ENCODE measurements around the gene EXTL1. TPM values are rescaled to one million over a fixed set of nuclear protein-coding genes. Genes with fewer than 3 reads are reported as not detected.
A peak's percentile ranks its signal among the peaks of the same experiment; 100 is the strongest.
"Not testable (repeated sequence)": the region's sequence is repeated elsewhere in the genome, so short reads cannot be mapped to it uniquely, and the experiment has no call there.

The EXTL1 gene
- total RNA-seq, result not detected

GRCh38 chr1:26021647-26022403 lies at the start of gene EXTL1:
Gene EXTL1, plus strand, starts transcription at chr1:26021775. Its CDS starts 872 bp downstream, at chr1:26022647.
- no peaks in the 10 kb centered on the region for H3K36me3 Mint-ChIP-seq (ENCODE audit: insufficient read depth in 2 of 2)
- H3K27ac Mint-ChIP-seq, result no peak within 1 kb of the TSS
- peaks cover 17% of the 10 kb centered on the region for H3K4me1 Mint-ChIP-seq (ENCODE audit: low read depth)
- no peak for DNase-seq
- no peak for ATAC-seq (replicated peaks in 1 of 2)
- H3K27me3 Mint-ChIP-seq (ENCODE audit: low read depth), result no peaks in the 10 kb centered on the region
- no peaks in the 10 kb centered on the region for H3K9me3 Mint-ChIP-seq
- H3K4me3 Mint-ChIP-seq, result no peak within 1 kb of the TSS

GRCh38 chr1:25971811-25972180 lies 49.8 kb upstream of the EXTL1 start:
- Mint-ChIP-seq H3K4me1 (ENCODE audit: low read depth) (peaks cover 35% of the 10 kb centered on the region), H3K4me3 (peak overlapping the region; percentile 8 to 45), H3K9me3 (no peaks in the 10 kb centered on the region), H3K36me3 (ENCODE audit: insufficient read depth in 2 of 2) (peaks cover 3 to 6% of the 10 kb centered on the region in 2 donors), H3K27me3 (ENCODE audit: low read depth) (no peaks in the 10 kb centered on the region), H3K27ac (peak overlapping the region; percentile 51)
- no peak for DNase-seq
- ATAC-seq (replicated peaks in 1 of 2), result peak; percentile 56 to 63

GRCh38 chr1:25973610-25974321 lies 47.8 kb upstream of the EXTL1 start:
- no peak for DNase-seq
- H3K36me3 Mint-ChIP-seq (ENCODE audit: insufficient read depth in 2 of 2), result no peaks in the 10 kb centered on the region
- peak overlapping the region; percentile 14 for H3K27ac Mint-ChIP-seq
- H3K9me3 Mint-ChIP-seq, result no peaks in the 10 kb centered on the region
- ATAC-seq (replicated peaks in 1 of 2), result no peak
- H3K4me3 Mint-ChIP-seq, result no peak overlapping the region
- H3K27me3 Mint-ChIP-seq (ENCODE audit: low read depth), result no peaks in the 10 kb centered on the region
- peaks cover 26% of the 10 kb centered on the region for H3K4me1 Mint-ChIP-seq (ENCODE audit: low read depth)

- peaks cover 3% of the 10 kb centered on the region for H3K4me1 Mint-ChIP-seq (ENCODE audit: low read depth)
- H3K27me3 Mint-ChIP-seq (ENCODE audit: low read depth), result no peaks in the 10 kb centered on the region
- DNase-seq (no peak), ATAC-seq (replicated peaks in 1 of 2) (no peak)
- H3K9me3 Mint-ChIP-seq, result no peaks in the 10 kb centered on the region
- H3K4me3 Mint-ChIP-seq, result no peak overlapping the region
- no peak overlapping the region for H3K27ac Mint-ChIP-seq
- peaks cover 0 to 7% of the 10 kb centered on the region in 2 donors for H3K36me3 Mint-ChIP-seq (ENCODE audit: insufficient read depth in 2 of 2)
Measured at GRCh38 chr1:25977801-25978200, 43.8 kb upstream of the EXTL1 start.

GRCh38 chr1:25978403-25978802 lies 43.2 kb upstream of the EXTL1 start:
- DNase-seq, result no peak
- ATAC-seq (replicated peaks in 1 of 2), result no peak
- no peak overlapping the region for H3K27ac Mint-ChIP-seq
- no peaks in the 10 kb centered on the region for H3K9me3 Mint-ChIP-seq
- H3K4me1 Mint-ChIP-seq (ENCODE audit: low read depth), result no peaks in the 10 kb centered on the region
- no peak overlapping the region for H3K4me3 Mint-ChIP-seq
- peaks cover 0 to 9% of the 10 kb centered on the region in 2 donors for H3K36me3 Mint-ChIP-seq (ENCODE audit: insufficient read depth in 2 of 2)
- no peaks in the 10 kb centered on the region for H3K27me3 Mint-ChIP-seq (ENCODE audit: low read depth)

- no peaks in the 10 kb centered on the region for H3K9me3 Mint-ChIP-seq
- H3K36me3 Mint-ChIP-seq (ENCODE audit: insufficient read depth in 2 of 2), result peaks cover 0 to 9% of the 10 kb centered on the region in 2 donors
- no peaks in the 10 kb centered on the region for H3K27me3 Mint-ChIP-seq (ENCODE audit: low read depth)
- no peaks in the 10 kb centered on the region for H3K4me1 Mint-ChIP-seq (ENCODE audit: low read depth)
- ATAC-seq (replicated peaks in 1 of 2) (no peak), DNase-seq (no peak)
- H3K4me3 Mint-ChIP-seq, result no peak overlapping the region
- H3K27ac Mint-ChIP-seq, result no peak overlapping the region
Measured at GRCh38 chr1:25979210-25979609, 42.4 kb upstream of the EXTL1 start.

GRCh38 chr1:25985171-25985570 lies 36.4 kb upstream of the EXTL1 start:
- DNase-seq, result no peak
- H3K4me1 Mint-ChIP-seq (ENCODE audit: low read depth), result peaks cover 35% of the 10 kb centered on the region
- no peak overlapping the region for H3K4me3 Mint-ChIP-seq
- no peak overlapping the region for H3K27ac Mint-ChIP-seq
- ATAC-seq (replicated peaks in 1 of 2), result no peak
- H3K36me3 Mint-ChIP-seq (ENCODE audit: insufficient read depth in 2 of 2), result peaks cover 0 to 19% of the 10 kb centered on the region in 2 donors
- no peaks in the 10 kb centered on the region for H3K9me3 Mint-ChIP-seq
- H3K27me3 Mint-ChIP-seq (ENCODE audit: low read depth), result no peaks in the 10 kb centered on the region

GRCh38 chr1:25985670-25986069 lies 35.9 kb upstream of the EXTL1 start:
- Mint-ChIP-seq H3K27ac (no peak overlapping the region), H3K4me1 (ENCODE audit: low read depth) (peaks cover 40% of the 10 kb centered on the region), H3K27me3 (ENCODE audit: low read depth) (no peaks in the 10 kb centered on the region), H3K4me3 (no peak overlapping the region), H3K9me3 (no peaks in the 10 kb centered on the region), H3K36me3 (ENCODE audit: insufficient read depth in 2 of 2) (peaks cover 0 to 19% of the 10 kb centered on the region in 2 donors)
- no peak for ATAC-seq (replicated peaks in 1 of 2)
- no peak for DNase-seq

- Mint-ChIP-seq H3K36me3 (ENCODE audit: insufficient read depth in 2 of 2) (peaks cover 0 to 18% of the 10 kb centered on the region in 2 donors), H3K4me1 (ENCODE audit: low read depth) (peaks cover 47% of the 10 kb centered on the region)
- not testable (repeated sequence) for DNase-seq; ATAC-seq (replicated peaks in 1 of 2); H3K27me3 Mint-ChIP-seq (ENCODE audit: low read depth); H3K27ac Mint-ChIP-seq; H3K4me3 Mint-ChIP-seq; H3K9me3 Mint-ChIP-seq
Measured at GRCh38 chr1:25986773-25987172, 34.8 kb upstream of the EXTL1 start.

- H3K36me3 Mint-ChIP-seq (ENCODE audit: insufficient read depth in 2 of 2), result peaks cover 0 to 11% of the 10 kb centered on the region in 2 donors
- no peaks in the 10 kb centered on the region for H3K27me3 Mint-ChIP-seq (ENCODE audit: low read depth)
- peaks cover 56% of the 10 kb centered on the region for H3K4me1 Mint-ChIP-seq (ENCODE audit: low read depth)
- no peak for DNase-seq
- no peak overlapping the region for H3K4me3 Mint-ChIP-seq
- H3K9me3 Mint-ChIP-seq, result no peaks in the 10 kb centered on the region
- no peak for ATAC-seq (replicated peaks in 1 of 2)
- H3K27ac Mint-ChIP-seq, result no peak overlapping the region
Measured at GRCh38 chr1:25987951-25988350, 33.6 kb upstream of the EXTL1 start.

- peaks cover 0 to 12% of the 10 kb centered on the region in 2 donors for H3K36me3 Mint-ChIP-seq (ENCODE audit: insufficient read depth in 2 of 2)
Measured at GRCh38 chr1:25989440-25990234, 31.9 kb upstream of the EXTL1 start.

GRCh38 chr1:25990251-25990650 lies 31.3 kb upstream of the EXTL1 start:
- no peaks in the 10 kb centered on the region for H3K27me3 Mint-ChIP-seq (ENCODE audit: low read depth)
- H3K4me1 Mint-ChIP-seq (ENCODE audit: low read depth), result peaks cover 66% of the 10 kb centered on the region
- H3K4me3 Mint-ChIP-seq, result peak overlapping the region; percentile 73 to 81

More at GRCh38 chr1:25989440-25990234, 31.9 kb upstream of the EXTL1 start:
- H3K27me3 Mint-ChIP-seq (ENCODE audit: low read depth), result no peaks in the 10 kb centered on the region
- peaks cover 66% of the 10 kb centered on the region for H3K4me1 Mint-ChIP-seq (ENCODE audit: low read depth)
- H3K4me3 Mint-ChIP-seq, result peak overlapping the region; percentile 73 to 81
- ATAC-seq (replicated peaks in 1 of 2), result peak in 1 of 2 donors; percentile 14
- no peak for DNase-seq
- H3K27ac Mint-ChIP-seq, result peak overlapping the region; percentile 72
- H3K9me3 Mint-ChIP-seq, result no peaks in the 10 kb centered on the region

More at GRCh38 chr1:25990251-25990650, 31.3 kb upstream of the EXTL1 start:
- peaks cover 0 to 12% of the 10 kb centered on the region in 2 donors for H3K36me3 Mint-ChIP-seq (ENCODE audit: insufficient read depth in 2 of 2)
- peak; percentile 17 for ATAC-seq (replicated peaks in 1 of 2)
- peak overlapping the region; percentile 72 for H3K27ac Mint-ChIP-seq
- no peaks in the 10 kb centered on the region for H3K9me3 Mint-ChIP-seq
- DNase-seq, result no peak

Data from activated T-cell treated with anti-CD3 and anti-CD28 coated beads, Interleukin-2, amount 50 U/mL, for 72 hours (primary cell).